Immature natural killer cell (primary cell): Measurements from ENCODE around the gene OVCA2. TPM values are rescaled to one million over a fixed set of nuclear protein-coding genes. Genes with fewer than 3 reads are reported as not detected.

Source experiments
- DNase-seq, 3 donors: peaks; one replicate each; pipeline ENCODE4 v3.0.0; 2022; ENCODE audit warnings: mixed read lengths in 1 of 3
- H3K27ac Mint-ChIP-seq, 6 donors: one replicate each; pipeline ENCODE4 v1.8.0; 2020; ENCODE audit warnings: mixed read lengths in 6 of 6, mild to moderate bottlenecking in 5 of 6, inconsistent platforms in 4 of 6, moderate library complexity in 3 of 6
- H3K27me3 Mint-ChIP-seq, 3 donors: one replicate each; pipeline ENCODE4 v1.8.0; 2020 to 2021; ENCODE audit warnings: low read depth in 3 of 3, mild to moderate bottlenecking in 3 of 3, mixed read lengths in 3 of 3, moderate library complexity in 3 of 3, inconsistent platforms in 1 of 3
- H3K36me3 Mint-ChIP-seq, 3 donors: one replicate each; pipeline ENCODE4 v1.8.0; 2020; ENCODE audit warnings: mixed read lengths in 3 of 3, inconsistent platforms in 2 of 3, mild to moderate bottlenecking in 2 of 3
- H3K4me1 Mint-ChIP-seq, 2 donors: one replicate each; pipeline ENCODE4 v1.8.0; 2020; ENCODE audit warnings: inconsistent platforms in 2 of 2, mild to moderate bottlenecking in 2 of 2, mixed read lengths in 2 of 2, moderate library complexity in 1 of 2
- H3K4me3 Mint-ChIP-seq, 5 donors: one replicate each; pipeline ENCODE4 v1.8.0; 2020; ENCODE audit warnings: mild to moderate bottlenecking in 5 of 5, mixed read lengths in 5 of 5, inconsistent platforms in 3 of 5, moderate library complexity in 3 of 5
- H3K9me3 Mint-ChIP-seq, 6 donors: one replicate each; pipeline ENCODE4 v1.8.0; 2020; ENCODE audit warnings: mild to moderate bottlenecking in 6 of 6, mixed read lengths in 6 of 6, inconsistent platforms in 4 of 6, moderate library complexity in 3 of 6
- polyA plus RNA-seq, 3 donors: library from polyadenylated mRNA; unstranded; fragments of 300-500 nt; fragmentation: Illumina TruSeq; gene quantifications; one replicate each; pipeline ENCODE4 v1.2.3, GENCODE V29; 2021

OVCA2 gene
- polyA plus RNA-seq, 3 donors from 2014 or later, result 90.6 to 107 (median 104) TPM

DNA sequence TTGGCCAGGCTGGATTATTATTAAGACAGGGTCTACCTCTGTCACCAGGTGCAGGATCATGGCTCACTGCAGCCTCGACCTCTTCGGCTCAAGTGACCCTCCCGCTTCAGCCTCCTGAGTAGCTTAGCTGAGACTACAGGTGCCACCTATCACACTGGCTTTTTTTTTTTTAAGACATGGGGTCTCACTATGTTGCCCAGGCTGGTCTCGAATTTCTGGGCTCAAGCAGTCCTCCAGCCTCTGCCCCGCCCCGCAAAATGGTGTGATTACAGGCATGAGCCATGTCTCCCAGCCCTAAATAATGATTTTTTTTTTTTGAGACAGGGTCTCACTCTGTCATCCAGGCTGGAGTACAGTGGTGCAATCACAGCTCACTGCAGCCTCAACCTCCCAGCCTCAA lies 5.8 kb downstream of the OVCA2 start:
- DNase-seq, result no peak
- peaks cover 18 to 21% of the 10 kb centered on the region in 2 donors for H3K4me1 Mint-ChIP-seq
- H3K36me3 Mint-ChIP-seq, result peaks cover 0 to 5% (median 0%) of the 10 kb centered on the region in 3 donors
- H3K27me3 Mint-ChIP-seq, result peaks cover 6 to 14% (median 8%) of the 10 kb centered on the region in 3 donors
- H3K4me3 Mint-ChIP-seq, result no peak overlapping the region
- H3K27ac Mint-ChIP-seq, result no peak overlapping the region
- H3K9me3 Mint-ChIP-seq, result no peaks in the 10 kb centered on the region

- H3K36me3 Mint-ChIP-seq, result no peaks in the 10 kb centered on the region
- H3K4me3 Mint-ChIP-seq, result peak overlapping the region; percentile 61 to 76 (median 71)
- H3K4me1 Mint-ChIP-seq, result peaks cover 15 to 20% of the 10 kb centered on the region in 2 donors
- H3K9me3 Mint-ChIP-seq, result no peaks in the 10 kb centered on the region
- H3K27me3 Mint-ChIP-seq, result peaks cover 12 to 22% (median 18%) of the 10 kb centered on the region in 3 donors
- no peak for DNase-seq
- peak overlapping the region in 4 of 6 donors; percentile 60 to 79 (median 70) for H3K27ac Mint-ChIP-seq
Observed at GRCh38 chr17:2048805-2049204, 7.0 kb downstream of the OVCA2 start.

GRCh38 chr17:2049333-2050299 lies 7.8 kb downstream of the OVCA2 start:
- peak; percentile 92 to 93 (median 92) for DNase-seq
- peak overlapping the region in 5 of 6 donors; percentile 60 to 79 (median 65) for H3K27ac Mint-ChIP-seq
- H3K9me3 Mint-ChIP-seq, result no peaks in the 10 kb centered on the region
- no peaks in the 10 kb centered on the region for H3K36me3 Mint-ChIP-seq
- H3K27me3 Mint-ChIP-seq, result peaks cover 20 to 26% (median 26%) of the 10 kb centered on the region in 3 donors
- peak overlapping the region; percentile 61 to 76 (median 71) for H3K4me3 Mint-ChIP-seq
- H3K4me1 Mint-ChIP-seq, result peaks cover 15 to 26% of the 10 kb centered on the region in 2 donors

DNA sequence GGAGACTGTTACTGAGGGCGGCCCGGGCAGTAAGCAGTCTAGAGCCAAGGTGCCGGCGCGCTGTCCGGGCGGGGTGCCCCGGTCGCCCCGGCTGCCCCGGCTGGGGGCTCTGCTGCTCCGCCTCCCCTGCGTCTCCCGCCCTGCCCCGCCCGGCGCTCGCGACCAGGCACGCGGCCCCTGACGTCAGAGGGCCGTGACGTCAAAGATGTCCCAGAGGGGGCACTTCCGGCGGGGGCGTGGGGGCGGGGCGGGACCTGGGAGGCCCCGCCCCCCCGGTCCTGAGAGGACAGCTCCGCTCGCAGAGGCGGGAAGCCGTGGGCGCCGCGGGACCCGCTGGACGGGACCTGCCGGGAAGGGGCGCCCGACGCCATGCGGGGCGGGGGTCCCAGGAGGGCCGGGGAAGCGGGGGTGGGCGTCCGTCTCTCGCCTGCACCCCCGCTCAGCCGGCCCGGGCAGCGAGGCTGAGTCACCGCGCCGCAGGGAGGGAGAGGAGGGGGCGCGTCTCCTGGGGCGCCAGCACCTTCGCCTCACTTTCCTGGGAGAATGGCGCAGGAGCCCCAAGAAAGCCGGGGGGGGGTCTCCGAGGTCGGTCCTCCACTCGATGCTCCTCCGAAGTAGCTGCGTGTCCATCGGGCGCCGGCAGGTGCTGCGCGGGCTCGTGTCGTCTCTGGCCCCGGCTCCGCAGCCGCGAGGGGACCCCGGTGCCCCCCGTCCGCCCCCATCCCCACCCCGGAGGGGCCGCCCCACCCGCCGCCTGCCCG lies 8.7 kb downstream of the OVCA2 start:
- Mint-ChIP-seq H3K27me3 (peaks cover 22 to 28% (median 26%) of the 10 kb centered on the region in 3 donors), H3K4me3 (no peak overlapping the region), H3K27ac (no peak overlapping the region), H3K9me3 (no peaks in the 10 kb centered on the region), H3K36me3 (no peaks in the 10 kb centered on the region), H3K4me1 (peaks cover 15 to 27% of the 10 kb centered on the region in 2 donors)
- DNase-seq, result peak; percentile 74 to 80 (median 80)

DNA sequence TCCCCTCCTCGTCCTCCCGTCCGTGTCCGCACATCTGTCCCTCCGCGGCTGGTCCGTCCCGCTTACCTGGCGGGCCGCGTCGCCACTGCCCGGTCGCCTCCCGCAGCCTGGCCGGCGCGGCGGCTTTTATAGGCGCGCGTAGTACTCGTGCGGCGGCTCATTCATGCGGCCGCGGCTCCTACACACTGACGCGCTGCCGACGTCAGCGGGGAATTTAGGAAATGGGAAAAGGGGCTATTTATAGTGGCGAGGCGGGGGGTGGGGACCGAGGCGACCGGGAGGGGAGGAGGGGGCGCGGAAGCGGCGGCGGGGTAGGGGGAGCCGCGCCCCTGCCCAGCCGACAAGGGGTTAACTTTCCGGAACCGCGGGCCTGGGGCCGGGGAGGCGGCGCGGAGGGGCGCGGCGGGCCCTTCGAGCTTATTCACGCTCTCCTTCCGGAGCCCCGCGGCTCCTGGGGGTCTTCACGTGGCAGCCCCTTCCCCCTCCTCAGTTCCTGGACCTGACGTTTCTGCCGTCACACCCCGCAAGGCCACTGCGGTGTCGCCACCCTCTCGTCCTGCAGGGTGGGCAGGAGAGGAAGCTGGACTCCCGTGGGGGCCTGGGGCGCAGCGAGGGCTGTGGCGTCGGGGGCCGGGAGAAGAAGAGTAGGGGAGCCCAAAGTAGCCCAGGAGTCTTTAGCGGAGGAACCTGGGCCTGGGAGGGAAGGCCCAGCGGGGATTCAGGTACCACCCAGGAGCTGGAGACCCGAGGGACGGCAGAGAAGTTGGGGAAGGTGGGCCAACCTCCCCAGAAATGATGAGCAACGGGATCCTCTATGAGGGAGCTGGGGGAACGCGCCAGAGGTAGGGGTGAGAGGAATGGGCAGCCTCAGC lies 9.5 kb downstream of the OVCA2 start:
- H3K4me1 Mint-ChIP-seq, result peaks cover 15 to 27% of the 10 kb centered on the region in 2 donors
- no peaks in the 10 kb centered on the region for H3K9me3 Mint-ChIP-seq
- peak overlapping the region in 4 of 6 donors; percentile 16 to 73 (median 48) for H3K27ac Mint-ChIP-seq
- no peaks in the 10 kb centered on the region for H3K36me3 Mint-ChIP-seq
- H3K27me3 Mint-ChIP-seq, result peaks cover 22 to 28% (median 26%) of the 10 kb centered on the region in 3 donors
- peak overlapping the region; percentile 53 to 68 (median 55) for H3K4me3 Mint-ChIP-seq
- DNase-seq, result no peak

- H3K4me1 Mint-ChIP-seq, result peaks cover 15 to 30% of the 10 kb centered on the region in 2 donors
- H3K9me3 Mint-ChIP-seq, result no peaks in the 10 kb centered on the region
- DNase-seq, result no peak
- no peaks in the 10 kb centered on the region for H3K36me3 Mint-ChIP-seq
- H3K27me3 Mint-ChIP-seq, result peaks cover 22 to 32% (median 29%) of the 10 kb centered on the region in 3 donors
- peak overlapping the region; percentile 53 to 68 (median 55) for H3K4me3 Mint-ChIP-seq
- H3K27ac Mint-ChIP-seq, result peak overlapping the region in 5 of 6 donors; percentile 26 to 73 (median 66)
Observed at GRCh38 chr17:2051933-2052559, 10.2 kb downstream of the OVCA2 start.

- H3K27me3 Mint-ChIP-seq, result peaks cover 25 to 38% (median 26%) of the 10 kb centered on the region in 3 donors
- H3K27ac Mint-ChIP-seq, result peak overlapping the region; percentile 66 to 91 (median 86)
- DNase-seq, result peak; percentile 79 to 81 (median 81)
- H3K9me3 Mint-ChIP-seq, result no peaks in the 10 kb centered on the region
- H3K36me3 Mint-ChIP-seq, result no peaks in the 10 kb centered on the region
- peaks cover 15 to 31% of the 10 kb centered on the region in 2 donors for H3K4me1 Mint-ChIP-seq
- H3K4me3 Mint-ChIP-seq, result peak overlapping the region; percentile 75 to 81 (median 80)
Observed at GRCh38 chr17:2053380-2054261, 11.8 kb downstream of the OVCA2 start.

DNA sequence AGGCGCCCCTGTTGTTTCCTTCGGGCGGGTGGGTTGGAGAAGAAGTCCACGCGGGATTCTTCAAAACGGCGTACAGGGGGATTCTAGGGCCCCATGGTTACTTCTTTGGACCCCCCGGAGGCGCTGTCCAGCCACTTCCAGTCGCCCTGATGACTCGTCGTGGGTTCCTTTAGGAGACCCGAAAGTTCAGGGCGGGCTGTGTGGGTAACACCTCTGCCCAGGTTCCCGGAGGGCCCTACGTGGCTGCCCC lies 12.4 kb downstream of the OVCA2 start:
- Mint-ChIP-seq H3K36me3 (no peaks in the 10 kb centered on the region), H3K27me3 (peaks cover 22 to 39% (median 24%) of the 10 kb centered on the region in 3 donors), H3K4me3 (peak overlapping the region; percentile 75 to 81 (median 79)), H3K4me1 (peaks cover 15 to 26% of the 10 kb centered on the region in 2 donors), H3K9me3 (no peaks in the 10 kb centered on the region), H3K27ac (peak overlapping the region; percentile 60 to 91 (median 86))
- DNase-seq, result no peak

- H3K4me3 Mint-ChIP-seq, result peak within 1 kb of the TSS; percentile 75 to 81 (median 79)
- H3K36me3 Mint-ChIP-seq, result peaks cover 0 to 4% (median 0%) of the 10 kb centered on the region in 3 donors
- H3K27me3 Mint-ChIP-seq, result peaks cover 23 to 44% (median 23%) of the 10 kb centered on the region in 3 donors
- H3K4me1 Mint-ChIP-seq, result peaks cover 20 to 28% of the 10 kb centered on the region in 2 donors
- DNase-seq, result peak; percentile 78 to 82 (median 79)
- H3K27ac Mint-ChIP-seq, result peak within 1 kb of the TSS; percentile 60 to 91 (median 86)
- no peaks in the 10 kb centered on the region for H3K9me3 Mint-ChIP-seq
Observed at GRCh38 chr17:2054512-2055291, 12.9 kb downstream of the OVCA2 start, which contains the start of gene HIC1. Gene HIC1, plus strand, starts transcription at chr17:2055103. Its CDS starts 1,588 bp downstream, at chr17:2056691.

DNA sequence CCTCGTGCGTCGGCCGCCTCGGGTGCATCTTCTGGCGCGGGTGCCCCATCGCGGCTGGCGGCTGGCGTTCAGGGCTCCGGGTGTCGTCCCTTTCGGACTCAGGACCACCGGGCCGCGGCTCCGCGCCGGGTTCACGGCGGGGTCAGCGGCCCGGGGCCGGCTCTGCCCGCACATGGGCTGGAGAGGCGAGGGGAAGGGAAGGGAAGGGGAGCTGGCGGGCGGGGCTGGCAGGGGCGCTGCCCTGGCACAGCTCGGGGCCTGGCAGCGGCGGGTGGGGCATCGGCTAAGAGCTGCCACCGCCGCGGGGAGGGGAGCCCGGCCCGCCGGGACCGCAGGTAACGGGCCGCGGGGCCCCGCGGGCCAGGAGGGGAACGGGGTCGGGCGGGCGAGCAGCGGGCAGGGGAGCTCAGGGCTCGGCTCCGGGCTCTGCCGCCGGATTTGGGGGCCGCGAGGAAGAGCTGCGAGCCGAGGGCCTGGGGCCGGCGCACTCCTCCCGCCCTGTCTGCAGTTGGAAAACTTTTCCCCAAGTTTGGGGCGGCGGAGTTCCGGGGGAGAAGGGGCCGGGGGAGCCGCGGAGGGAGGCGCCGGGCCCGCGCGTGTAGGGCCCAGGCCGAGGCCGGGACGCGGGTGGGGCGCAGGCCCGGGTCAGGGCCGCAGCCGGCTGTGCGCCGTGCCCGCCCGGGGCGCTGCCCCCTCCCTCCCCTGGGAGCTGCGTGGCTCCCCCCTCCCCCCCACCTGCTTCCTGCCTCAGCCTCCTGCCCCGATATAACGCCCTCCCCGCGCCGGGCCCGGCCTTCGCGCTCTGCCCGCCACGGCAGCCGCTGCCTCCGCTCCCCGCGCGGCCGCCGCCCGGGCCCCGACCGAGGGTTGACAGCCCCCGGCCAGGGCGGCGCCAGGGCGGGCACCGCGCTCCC lies 13.7 kb downstream of the OVCA2 start:
- peaks cover 26 to 34% of the 10 kb centered on the region in 2 donors for H3K4me1 Mint-ChIP-seq
- no peaks in the 10 kb centered on the region for H3K9me3 Mint-ChIP-seq
- H3K36me3 Mint-ChIP-seq, result peaks cover 0 to 5% (median 4%) of the 10 kb centered on the region in 3 donors
- peaks cover 23 to 48% (median 30%) of the 10 kb centered on the region in 3 donors for H3K27me3 Mint-ChIP-seq
- H3K27ac Mint-ChIP-seq, result peak overlapping the region in 1 of 6 donors; percentile 65
- peak; percentile 47 to 55 (median 53) for DNase-seq
- H3K4me3 Mint-ChIP-seq, result peak overlapping the region in 3 of 5 donors; percentile 73 to 79 (median 77)
